OCI-LY3 (cell line): ENCODE results near the gene STXBP4.

Source experiments
- CTCF ChIP-seq: fragments of 200-600, 300-600 bp; sonication (generic); IDR thresholded peaks from 2 replicates; pipeline ENCODE4 v1.5.1; 2014; ENCODE audit warnings: antibody characterized with exemption, low read length, low read depth
- EZH2phosphoT487 ChIP-seq: fragments of 200-600 bp; shearing (Covaris generic); IDR thresholded peaks from 2 replicates; pipeline ENCODE4 v1.6.1; 2018; ENCODE audit warnings: antibody characterized with exemption, mixed run types, low read depth

GRCh38 chr17:55210292-55210691 lies 241.7 kb downstream of the STXBP4 start:
- TF ChIP-seq CTCF (no peak), EZH2phosphoT487 (no peak)
